GM18508 (cell line): ENCODE data around the gene SUCO.
"Not testable (repeated sequence)": the region's sequence is repeated elsewhere in the genome, so short reads cannot be mapped to it uniquely, and the experiment has no call there.

ENCODE experiments used
- ATAC-seq: cut with Tn5 transposase; IDR thresholded peaks from one replicate; pipeline ENCODE4 v1.9.1; 2021; ENCODE audit warnings: moderate number of reproducible peaks; ENCODE audit not compliant: insufficient read depth, unreplicated experiment

SUCO gene

GRCh38 chr1:172601046-172601630 is 68.2 kb downstream of the SUCO start:
- ATAC-seq = no peak

GRCh38 chr1:172602706-172603105 is 69.8 kb downstream of the SUCO start:
- no peak for ATAC-seq

- no peak for ATAC-seq
These were observed 70.9 kb downstream of the SUCO start for GRCh38 chr1:172603816-172604215.

- no peak for ATAC-seq
These were observed 72.7 kb downstream of the SUCO start for GRCh38 chr1:172605641-172606040.

- no peak for ATAC-seq
These were observed 74.2 kb downstream of the SUCO start for GRCh38 chr1:172607145-172607544.

GRCh38 chr1:172608098-172608601 is 75.2 kb downstream of the SUCO start:
- no peak for ATAC-seq

GRCh38 chr1:172609528-172609927 is 76.6 kb downstream of the SUCO start:
- no peak for ATAC-seq

- ATAC-seq = no peak
These were observed 79.5 kb downstream of the SUCO start for GRCh38 chr1:172612478-172612877.

GRCh38 chr1:172613294-172613693 is 80.3 kb downstream of the SUCO start:
- ATAC-seq = no peak

GRCh38 chr1:172616195-172616594 is 83.2 kb downstream of the SUCO start:
- ATAC-seq = no peak

GRCh38 chr1:172616636-172617035 is 83.7 kb downstream of the SUCO start:
- ATAC-seq = no peak

GRCh38 chr1:172620603-172621002 is 87.7 kb downstream of the SUCO start:
- not testable (repeated sequence) for ATAC-seq

- no peak for ATAC-seq
These were observed 89.6 kb downstream of the SUCO start for GRCh38 chr1:172622541-172622940.

- ATAC-seq = no peak
These were observed 90.8 kb downstream of the SUCO start for GRCh38 chr1:172623748-172624147.

- ATAC-seq = no peak
These were observed 93.9 kb downstream of the SUCO start for GRCh38 chr1:172626845-172627244.

- no peak for ATAC-seq
These were observed 94.8 kb downstream of the SUCO start for GRCh38 chr1:172627702-172628101.

- no peak for ATAC-seq
These were observed 95.5 kb downstream of the SUCO start for GRCh38 chr1:172628401-172628800.

- no peak for ATAC-seq
These were observed 96.2 kb downstream of the SUCO start for GRCh38 chr1:172629170-172629569.

GRCh38 chr1:172629638-172630037 is 96.7 kb downstream of the SUCO start:
- no peak for ATAC-seq

GRCh38 chr1:172630056-172630818 is 97.3 kb downstream of the SUCO start:
- ATAC-seq = no peak

- ATAC-seq = no peak
These were observed 97.9 kb downstream of the SUCO start for GRCh38 chr1:172630868-172631267.

- no peak for ATAC-seq
These were observed 104.6 kb downstream of the SUCO start for GRCh38 chr1:172637522-172637921.
